Measurements from ENCODE around the gene ETHE1. TPM values are rescaled to one million over a fixed set of nuclear protein-coding genes. Genes with fewer than 3 reads are reported as not detected.

The ETHE1 gene
- total and polyA plus RNA-seq, 2 of the 8 experiments (the other 6 are each of a cell fraction or from before 2014, with no cell fraction given) = 19.9 to 96.0 TPM

GRCh38 chr19:43507880-43508279 lies 19.1 kb downstream of the ETHE1 start:
- H3K9me3 ChIP-seq (ENCODE audit: insufficient read depth in 2 of 2, low read depth in 1 of 2, low read length in 1 of 2) = no peaks in the 10 kb centered on the region
- WGBS, 2 experiments (ENCODE audit: extremely low coverage in 1 of 2, insufficient coverage in 1 of 2, insufficient read length in 1 of 2, insufficient replicate concordance in 2 of 2, low coverage in 1 of 2, low lambda C conversion rate in 2 of 2, missing lambda C conversion rate in 1 of 2) = 100% methylated on average over 2 of the region's 2 CpGs; no CpG with 5 or more reads in 1 of the 2 experiments
- H4K8ac ChIP-seq (ENCODE audit: extremely low read depth, insufficient read depth, low read length) = no peak overlapping the region
- H3K4ac ChIP-seq (replicated peaks; ENCODE audit: insufficient read length, low read depth, low read length) = no peak overlapping the region
- no peak overlapping the region for H3K4me3 ChIP-seq (ENCODE audit: extremely low read depth in 1 of 4, insufficient read depth in 2 of 4, low read depth in 3 of 4, low read length in 4 of 4)
- H4K91ac ChIP-seq (replicated peaks; ENCODE audit: insufficient read length, low read length) = no peak overlapping the region
- peaks cover 13% of the 10 kb centered on the region; the same call in 1 of the 2 replicates for H3K23me2 ChIP-seq (ENCODE audit: low read depth, low read length)
- DNase-seq (ENCODE audit: low read depth in 1 of 2, low spot score in 2 of 2) (no peak), FAIRE-seq (no peak)
- H4K5ac ChIP-seq (ENCODE audit: insufficient read length, low read depth, low read length) = no peak overlapping the region
- H3K79me2 ChIP-seq (ENCODE audit: control insufficient read depth in 1 of 2, insufficient read depth in 2 of 2, low read length in 2 of 2) = no peaks in the 10 kb centered on the region
- no peak overlapping the region for H3K9ac ChIP-seq (replicated peaks in 1 of 4; ENCODE audit: extremely low read depth in 1 of 4, low read depth in 3 of 4, low read length in 3 of 4)
- peaks cover 0 to 4% (median 0%) of the 10 kb centered on the region in 4 experiments; a peak in 1 of 7 replicates for H3K4me1 ChIP-seq (replicated peaks in 1 of 4; ENCODE audit: control insufficient read depth in 3 of 4, insufficient read depth in 4 of 4, low read length in 3 of 4)
- no peak overlapping the region for H2BK12ac ChIP-seq (ENCODE audit: low read depth, low read length)
- H3K36me3 ChIP-seq (ENCODE audit: control insufficient read depth in 2 of 4, insufficient read depth in 4 of 4, low read length in 3 of 4) = peaks cover 0 to 4% (median 1%) of the 10 kb centered on the region in 4 experiments; a peak in 1 of 8 replicates
- TF ChIP-seq ATF2 (IDR thresholded peaks at IDR 0.05; ENCODE audit: low read length) (no peak), GTF2F1 (IDR thresholded peaks at IDR 0.05; ENCODE audit: borderline replicate concordance, low read depth, low read length) (no peak), BCL11A (IDR thresholded peaks at IDR 0.05; ENCODE audit: low read depth in 2 of 2, low read length in 2 of 2) (no peak), CEBPB (IDR thresholded peaks at IDR 0.05; ENCODE audit: low read depth, low read length) (no peak), SAP30 (IDR thresholded peaks at IDR 0.05; ENCODE audit: insufficient read depth, insufficient replicate concordance, low read length) (no peak), SP1 (IDR thresholded peaks at IDR 0.05; ENCODE audit: low read depth, low read length) (no peak), HDAC2 (IDR thresholded peaks at IDR 0.05; ENCODE audit: borderline replicate concordance in 1 of 2, low read depth in 2 of 2, low read length in 2 of 2) (no peak), CBX8 (IDR thresholded peaks at IDR 0.05; ENCODE audit: borderline replicate concordance, low read depth, low read length) (no peak)
- no peak overlapping the region for H2BK5ac ChIP-seq (ENCODE audit: low read depth, low read length)
- no peak overlapping the region for H3K23ac ChIP-seq (ENCODE audit: insufficient read length)
- CTCF ChIA-PET (ENCODE audit: partially characterized antibody) = interaction anchor here (0.9 to 4.4 kb wide), 3 partner anchors 10 to 59 kb away, joined by 3 to 25 read pairs (median 3); no protein-coding TSS in a partner anchor
- H3K79me1 ChIP-seq (ENCODE audit: low read depth, low read length) = no peaks in the 10 kb centered on the region
- no peak overlapping the region for H2BK120ac ChIP-seq (replicated peaks; ENCODE audit: low read depth, low read length)
- H4K20me1 ChIP-seq (replicated peaks in 1 of 2; ENCODE audit: control insufficient read depth in 1 of 2, insufficient read depth in 2 of 2, low read length in 2 of 2) = peaks cover 0 to 2% of the 10 kb centered on the region in 2 experiments
- H3K56ac ChIP-seq (replicated peaks; ENCODE audit: insufficient read length, low read depth, low read length) = no peak overlapping the region
- no peak overlapping the region for H3K18ac ChIP-seq (ENCODE audit: extremely low read depth, low read length)
- no peak overlapping the region for H2AFZ ChIP-seq (ENCODE audit: low read length)
- H2AK5ac ChIP-seq (ENCODE audit: low read depth, low read length) = no peak overlapping the region
- no peak overlapping the region for H3K14ac ChIP-seq (ENCODE audit: insufficient read length)
- no peak overlapping the region for H2BK15ac ChIP-seq (ENCODE audit: low read length)
- H3K4me2 ChIP-seq (ENCODE audit: insufficient read depth in 1 of 2, low read depth in 2 of 2, low read length in 2 of 2) = no peak overlapping the region
- H2BK20ac ChIP-seq (ENCODE audit: low read length) = no peak overlapping the region
- no peak overlapping the region for H3K27ac ChIP-seq (ENCODE audit: low read depth, low read length)
- H3K27me3 ChIP-seq (replicated peaks in 1 of 4; ENCODE audit: control insufficient read depth in 3 of 4, extremely low read depth in 1 of 4, insufficient read depth in 3 of 4, low read length in 3 of 4) = peaks cover 3 to 10% (median 10%) of the 10 kb centered on the region in 4 experiments
- POLR2A ChIA-PET (ENCODE audit: partially characterized antibody) = no interaction called here

Data from H1 (cell line).